HG03108 (cell line): ENCODE data around the gene AIMP1.
"Not testable (repeated sequence)": the region's sequence is repeated elsewhere in the genome, so short reads cannot be mapped to it uniquely, and the experiment has no call there.

Experiments used
- ATAC-seq: cut with Tn5 transposase; IDR thresholded peaks from one replicate; pipeline ENCODE4 v1.9.1; 2021; ENCODE audit warnings: moderate library complexity; ENCODE audit not compliant: unreplicated experiment

The AIMP1 gene

DNA sequence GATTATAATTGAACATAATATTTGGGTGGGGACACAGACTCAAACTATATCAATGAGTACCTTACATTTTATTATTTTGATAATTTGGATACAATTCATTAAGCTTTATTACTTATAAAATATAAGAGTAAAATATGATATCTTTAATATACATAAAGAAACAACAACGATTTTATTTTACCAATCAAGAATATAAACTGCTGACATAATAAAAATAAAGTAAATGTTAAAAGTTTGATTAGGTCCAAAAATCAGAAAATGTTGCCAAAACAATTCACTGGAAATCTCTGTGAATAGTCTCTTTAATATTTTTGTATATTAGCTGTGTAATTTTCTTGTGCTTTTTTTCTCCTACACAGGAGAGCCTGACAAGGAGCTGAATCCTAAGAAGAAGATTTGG is 30.8 kb downstream of the AIMP1 start:
- no peak for ATAC-seq

DNA sequence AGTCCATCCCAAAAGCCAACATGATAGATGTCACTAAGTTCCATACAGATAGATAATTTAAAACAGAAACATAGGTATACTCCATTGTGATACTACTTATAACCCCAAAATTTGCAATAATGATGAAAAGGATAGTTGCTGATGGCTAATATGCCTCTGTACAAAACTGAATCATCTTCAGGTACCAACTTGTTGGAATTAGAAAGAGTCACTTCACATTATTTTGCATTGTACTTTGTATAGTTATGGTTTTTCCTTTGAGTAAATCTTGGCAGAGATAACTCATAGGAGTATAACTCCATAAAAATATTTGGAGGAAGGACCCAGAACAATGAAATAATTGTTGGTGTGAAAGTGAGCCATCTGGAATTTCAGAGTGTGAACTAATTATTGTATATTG is 34.7 kb downstream of the AIMP1 start:
- no peak for ATAC-seq

DNA sequence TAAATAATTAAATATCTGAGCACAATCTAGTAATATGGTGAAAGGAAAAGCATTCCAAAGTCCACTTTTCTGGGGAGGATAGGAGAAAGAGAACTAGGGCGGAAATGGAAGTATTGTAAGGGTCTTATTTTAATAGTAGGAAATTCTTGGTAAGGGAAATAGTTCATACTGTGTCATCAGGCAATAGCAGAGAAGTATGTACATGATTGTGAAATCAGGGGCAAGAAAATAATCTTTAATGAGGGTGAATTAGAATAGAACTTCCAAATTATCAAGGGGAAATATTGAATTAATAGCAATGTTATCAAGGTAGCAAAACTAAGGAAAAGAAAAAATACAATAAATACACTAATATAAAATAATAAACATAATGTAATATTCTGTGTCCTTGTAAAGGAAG is 37.4 kb downstream of the AIMP1 start:
- ATAC-seq = no peak

DNA sequence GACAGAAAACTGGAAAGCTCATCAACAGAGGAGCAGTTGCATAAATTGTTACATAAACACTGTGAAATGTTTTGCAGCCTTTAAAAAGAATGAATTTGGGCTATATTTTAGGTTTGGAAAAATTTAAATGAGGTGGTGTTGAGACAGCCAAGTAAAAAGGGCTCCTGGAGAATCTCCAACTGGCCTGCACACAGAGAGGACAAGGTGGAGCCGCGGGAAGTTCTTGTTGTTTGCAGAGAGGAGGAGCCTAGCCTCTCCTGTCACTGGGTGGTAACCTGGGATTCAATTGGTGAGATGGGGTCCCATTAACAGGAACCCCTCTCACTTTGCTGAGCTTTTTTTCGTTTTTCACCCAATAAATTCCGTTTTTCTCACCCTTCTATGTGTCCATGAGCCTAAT is 38.8 kb downstream of the AIMP1 start:
- ATAC-seq = no peak

DNA sequence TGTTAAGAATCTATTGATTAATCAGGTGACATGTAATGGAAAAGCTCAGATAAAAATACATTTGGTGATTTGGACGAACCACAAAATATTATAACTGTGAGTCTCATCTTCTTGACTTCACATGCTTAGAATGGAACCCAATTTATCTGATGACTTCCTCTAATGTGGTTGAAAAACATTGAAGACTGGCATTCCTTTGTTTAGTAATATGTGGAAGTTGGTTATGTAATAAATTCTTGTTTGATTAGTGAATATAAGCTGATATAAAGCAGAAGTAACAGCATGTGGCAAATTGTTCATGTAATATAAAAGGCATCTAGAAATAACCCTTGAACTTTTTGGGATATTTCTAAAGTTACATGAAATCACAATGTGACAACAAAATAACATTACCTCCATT is 42.5 kb downstream of the AIMP1 start:
- no peak for ATAC-seq

DNA sequence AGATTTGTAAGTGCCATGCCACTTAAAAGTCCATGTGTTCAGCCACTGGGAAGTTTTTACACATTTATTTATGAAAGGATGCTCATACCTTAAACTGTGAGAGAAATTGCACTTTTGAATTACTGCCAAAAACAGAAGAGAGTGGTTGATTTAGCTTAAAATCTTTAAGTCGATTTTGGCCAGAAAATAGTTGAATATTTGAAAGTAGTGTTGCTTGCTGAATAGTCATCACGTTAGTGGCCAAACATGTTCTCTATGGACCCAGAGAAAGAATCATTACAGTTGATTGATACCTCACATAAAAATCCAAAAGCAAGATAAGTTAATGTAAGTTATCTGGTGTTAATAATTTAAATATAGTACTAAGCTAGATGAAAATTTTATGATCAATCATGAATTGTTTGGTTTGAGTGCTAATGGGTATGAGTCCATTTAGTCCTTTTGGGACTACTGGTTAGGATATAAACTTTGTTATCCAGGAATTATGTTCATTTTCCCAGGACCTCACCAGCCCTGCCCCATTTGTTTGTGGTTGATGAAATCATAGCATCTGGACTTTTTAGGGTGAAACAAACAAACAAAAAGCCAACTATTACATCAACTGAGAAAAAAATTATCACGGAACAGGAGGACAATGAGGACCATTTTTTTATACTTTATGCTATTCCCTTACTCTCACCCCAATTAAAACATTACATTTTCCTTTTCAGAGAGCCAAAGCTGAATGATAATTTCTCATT is 45.9 kb downstream of the AIMP1 start:
- no peak for ATAC-seq

DNA sequence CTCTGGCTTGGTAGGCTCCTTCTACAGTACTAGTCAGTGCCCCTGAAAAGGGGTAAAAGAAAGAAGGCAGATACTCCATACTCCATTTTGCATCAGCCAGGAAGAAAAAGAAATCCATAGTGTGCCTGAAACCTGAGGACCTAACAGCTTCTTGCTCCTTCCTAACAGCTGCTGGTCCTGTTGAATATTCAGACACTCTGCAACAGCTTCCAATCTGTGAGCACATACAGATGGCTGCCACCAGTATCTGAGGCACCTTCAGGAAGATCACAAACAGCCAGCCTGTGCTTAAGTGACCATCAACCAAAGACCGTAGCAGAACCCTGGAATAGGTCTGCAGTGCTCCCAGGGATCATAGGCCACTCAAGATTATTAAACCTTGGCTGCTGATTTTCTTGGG is 47.9 kb downstream of the AIMP1 start:
- no peak for ATAC-seq

DNA sequence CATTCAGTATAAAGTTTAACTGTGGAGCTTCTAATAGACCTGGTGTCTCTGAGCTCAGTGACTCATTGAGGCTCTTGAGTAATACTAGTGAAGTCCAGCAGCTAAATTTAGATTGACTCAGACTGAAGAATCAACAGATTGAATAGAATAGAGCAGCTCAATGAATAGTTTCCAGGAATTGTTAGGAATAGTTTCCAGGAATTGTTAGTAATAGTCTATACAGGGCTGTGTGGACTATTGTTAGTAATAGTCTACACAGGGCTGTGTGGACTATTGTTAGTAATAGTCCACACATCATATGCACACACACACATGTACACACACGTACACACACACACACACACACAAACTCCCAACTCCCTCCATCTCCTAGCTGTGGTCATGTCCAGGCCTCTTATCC is 49.3 kb downstream of the AIMP1 start:
- no peak for ATAC-seq

DNA sequence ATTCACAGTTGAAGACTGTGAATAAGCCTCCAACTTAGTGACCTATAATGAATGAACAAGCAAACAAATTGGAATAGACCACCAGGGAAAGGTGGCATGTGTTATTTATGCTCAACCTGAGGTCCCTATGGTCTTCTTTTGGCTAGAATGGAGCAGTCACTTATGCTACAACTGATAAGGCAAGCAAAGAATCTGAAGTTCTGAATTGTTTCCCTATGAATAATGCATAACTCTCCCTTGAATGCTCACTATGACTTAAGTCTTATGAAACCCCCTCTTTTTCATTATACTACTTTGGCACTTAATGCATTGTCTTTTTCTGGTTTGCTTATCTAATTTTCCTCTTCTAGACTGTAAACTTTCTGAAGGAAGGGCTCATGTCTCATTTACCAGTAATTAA is 49.7 kb downstream of the AIMP1 start:
- ATAC-seq = no peak

DNA sequence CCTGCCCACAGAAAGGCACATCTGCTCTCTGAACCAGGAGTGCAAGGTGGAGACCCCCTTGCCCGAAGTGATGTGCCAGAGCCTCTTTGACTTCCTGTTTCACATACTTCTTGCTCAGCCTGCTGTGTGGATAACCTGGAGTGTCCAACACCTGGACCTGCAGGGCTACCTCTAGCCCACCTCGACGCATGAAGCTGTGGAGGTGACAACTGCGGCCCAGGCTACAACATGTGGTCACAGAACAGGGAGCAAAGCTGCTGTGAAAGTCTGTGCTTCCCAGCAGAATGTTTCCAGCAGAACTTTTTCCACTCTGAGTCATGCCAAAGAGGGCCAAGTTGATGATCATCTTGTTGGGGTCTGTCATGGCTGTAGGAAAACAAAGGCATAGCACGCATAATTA is 50.7 kb downstream of the AIMP1 start:
- no peak for ATAC-seq

DNA sequence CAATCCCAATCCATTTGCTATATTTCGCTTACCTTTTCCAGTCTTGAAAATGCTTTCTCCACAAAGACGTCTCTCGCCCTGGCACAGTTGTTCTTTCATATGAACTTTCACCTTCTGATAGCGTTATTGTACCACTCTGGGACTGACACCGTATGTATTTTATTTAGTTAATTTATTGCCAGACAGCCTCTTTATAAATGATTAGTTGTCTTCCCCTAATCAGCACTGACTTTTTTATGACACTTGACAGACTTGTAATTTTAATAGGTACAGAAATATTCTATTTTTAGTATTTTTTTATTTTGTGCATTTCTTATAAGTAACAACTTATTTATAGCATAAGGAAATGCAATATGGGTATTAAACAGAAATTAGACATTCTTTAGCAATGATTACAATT is 52.3 kb downstream of the AIMP1 start, which contains the start of gene GIMD1:
Gene GIMD1 (minus strand): TSS at position 101 of the 400 bp plus-strand sequence. CDS start 1,343 bp downstream, outside the sequence.
- ATAC-seq = no peak

DNA sequence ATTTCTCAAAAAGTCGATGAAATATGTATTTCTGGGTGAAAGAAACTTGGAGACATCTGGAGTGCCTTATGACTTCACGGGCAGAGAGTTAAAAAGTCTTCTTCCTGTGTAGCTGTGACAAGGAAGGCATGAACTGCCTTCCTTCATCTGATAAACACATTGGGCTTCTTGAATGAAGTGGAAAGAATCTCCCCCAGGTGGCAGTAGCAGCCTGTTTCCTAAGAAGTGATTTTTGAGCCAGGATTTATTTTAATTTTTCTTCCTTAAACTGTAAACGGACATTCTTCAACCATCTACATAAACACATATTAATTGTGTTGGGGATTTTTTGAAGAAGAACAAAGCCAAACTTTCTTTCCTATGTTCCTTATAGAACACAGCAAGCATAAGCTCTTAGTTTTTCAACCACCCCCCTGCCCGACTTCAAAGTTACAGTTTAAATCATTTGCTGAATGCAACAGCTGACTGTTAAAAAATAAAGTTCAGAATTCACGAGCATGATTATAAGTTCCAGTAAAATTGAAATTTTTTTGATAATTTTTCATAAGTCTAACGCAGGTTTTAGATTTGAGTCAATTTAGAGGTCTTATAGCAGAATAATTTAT is 53.2 kb downstream of the AIMP1 start:
- ATAC-seq = peak; percentile 55

DNA sequence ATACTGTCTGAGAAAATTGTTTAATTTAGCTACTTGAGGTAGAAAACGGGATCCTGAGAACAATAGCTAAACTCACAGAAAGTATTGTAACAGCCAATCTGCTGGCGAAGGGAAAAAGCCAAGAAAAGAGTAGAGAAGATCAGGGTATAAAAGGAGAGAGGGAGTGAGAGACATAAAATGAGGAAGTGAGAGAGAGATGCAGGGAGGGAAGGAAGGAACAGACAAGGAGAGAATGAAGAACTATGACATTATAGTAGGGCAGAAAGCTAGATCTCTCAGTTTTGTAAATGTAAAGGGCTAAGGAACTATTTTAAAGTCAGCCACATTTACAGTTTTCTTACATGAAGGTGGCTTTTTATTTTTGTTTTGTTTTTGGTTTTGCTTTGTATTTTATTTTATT is 53.9 kb downstream of the AIMP1 start:
- ATAC-seq = no peak

DNA sequence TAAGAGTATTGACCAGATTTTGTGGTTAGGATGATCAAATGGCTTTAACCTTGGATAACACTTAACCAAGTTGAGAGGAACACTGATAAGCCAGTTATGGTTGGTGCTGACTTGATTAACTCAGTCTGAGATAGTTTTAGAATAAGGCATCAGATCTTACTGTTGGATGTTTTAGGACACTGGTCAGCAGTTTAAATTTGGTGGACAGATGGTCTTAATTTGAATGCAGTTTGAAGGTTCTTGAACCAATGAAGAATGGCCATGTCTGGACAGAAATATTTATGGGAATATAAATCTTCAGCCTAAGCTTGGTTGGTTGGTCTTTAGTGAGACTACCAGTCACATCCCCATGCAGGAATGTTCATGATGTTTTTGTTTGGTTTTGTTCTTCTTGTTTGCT is 54.8 kb downstream of the AIMP1 start:
- ATAC-seq = no peak

DNA sequence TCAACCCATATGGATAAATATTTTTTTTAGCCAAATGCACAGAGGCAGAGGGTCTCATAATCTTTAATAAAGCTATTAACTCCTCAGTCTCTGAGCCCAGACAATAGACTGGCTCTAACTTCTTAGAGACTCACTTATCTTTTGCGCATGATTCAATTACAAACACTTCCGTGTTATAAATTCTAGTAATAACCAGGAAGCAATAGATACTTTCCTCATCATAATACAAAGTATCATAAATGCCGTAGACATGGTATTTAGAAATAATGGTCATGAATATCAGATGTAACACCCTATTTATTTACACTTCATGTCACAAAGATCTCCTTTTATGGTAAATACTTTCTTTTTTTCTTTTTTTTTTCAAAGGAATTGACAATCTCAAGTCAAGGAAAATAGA is 56.7 kb downstream of the AIMP1 start:
- no peak for ATAC-seq

DNA sequence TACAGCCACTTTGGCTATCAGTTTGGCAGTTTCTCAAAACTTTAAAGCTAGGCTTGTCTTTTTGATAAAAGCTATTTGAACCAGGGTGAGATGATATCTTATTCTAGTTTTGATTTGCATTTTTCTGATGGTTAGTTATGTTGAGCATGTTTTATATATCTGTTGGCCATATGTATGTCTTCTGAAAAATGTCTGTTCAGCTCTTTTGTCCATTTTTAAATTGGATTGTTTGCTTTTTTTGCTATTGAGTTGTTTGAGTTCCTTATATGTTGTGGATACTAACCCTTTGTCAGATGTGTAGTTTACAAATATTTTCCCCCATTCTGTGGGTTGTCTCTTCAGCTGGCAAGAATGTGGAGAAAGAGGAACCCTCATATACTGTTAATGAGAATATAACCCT is 63.8 kb downstream of the AIMP1 start:
- no peak for ATAC-seq

DNA sequence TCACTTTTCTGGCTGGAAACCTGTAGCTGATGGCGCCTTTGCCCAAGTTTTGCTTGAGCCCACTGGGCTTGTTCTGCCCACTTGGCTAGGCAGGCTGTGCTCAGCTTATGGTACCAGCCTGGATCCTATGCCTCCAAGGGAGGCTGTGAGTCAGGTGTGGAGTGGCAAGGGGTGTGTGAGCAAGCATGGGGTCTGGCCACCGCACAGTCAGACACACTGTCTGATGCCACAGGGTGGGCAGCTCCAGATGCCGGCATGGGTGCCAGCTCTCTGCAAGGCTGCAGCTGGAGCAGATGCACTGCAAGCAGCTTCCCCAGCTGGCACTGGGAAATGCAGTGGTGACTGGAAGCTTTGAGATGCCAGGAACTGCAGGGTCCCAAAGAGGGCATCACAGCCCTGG is 68.5 kb downstream of the AIMP1 start:
- ATAC-seq = no peak

DNA sequence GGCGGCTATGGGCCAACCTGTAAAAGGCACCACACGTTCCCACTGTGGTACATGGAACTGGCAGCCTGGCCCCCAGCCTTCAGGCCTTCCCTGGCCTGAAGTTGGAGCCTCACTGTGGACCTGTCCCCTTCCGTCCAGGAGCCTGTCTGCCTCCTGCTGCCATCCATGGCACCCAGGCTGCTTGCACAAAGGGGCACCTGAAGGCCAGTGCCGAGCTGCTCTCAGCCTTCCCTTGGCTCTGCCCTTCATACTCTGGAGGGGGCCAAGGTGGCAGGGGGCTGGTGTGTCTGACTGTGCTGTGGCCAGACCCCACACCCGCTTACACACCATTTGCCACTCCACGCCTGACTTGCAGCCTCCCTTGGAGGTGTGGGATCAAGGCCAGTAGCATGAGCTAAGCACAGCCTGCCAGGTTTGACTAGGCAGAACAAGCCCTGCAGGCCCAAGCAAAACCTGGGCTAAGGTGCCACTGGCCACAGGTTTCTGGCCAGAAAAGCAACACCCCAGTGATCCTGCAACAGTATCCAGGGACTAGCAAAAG is 69.6 kb downstream of the AIMP1 start:
- ATAC-seq = no peak

DNA sequence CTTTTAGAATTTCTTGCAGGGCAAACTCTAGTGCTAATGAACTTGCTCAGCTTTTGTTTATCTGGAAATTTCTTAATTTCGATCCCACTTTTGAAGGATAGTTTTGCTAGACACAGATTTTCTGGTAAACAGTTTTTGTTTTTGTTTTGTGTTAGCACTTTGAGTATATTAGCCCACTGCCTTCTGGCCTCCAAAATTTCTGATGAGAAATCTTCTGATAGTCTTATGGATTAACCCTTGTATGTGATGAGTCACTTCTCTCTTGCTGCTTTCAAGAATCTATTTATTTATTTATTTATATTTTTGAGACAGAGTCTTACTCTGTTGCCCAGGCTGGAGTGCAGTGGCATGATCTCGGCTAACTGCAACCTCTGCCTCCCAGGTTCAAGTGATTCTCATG is 79.2 kb downstream of the AIMP1 start:
- ATAC-seq = no peak

DNA sequence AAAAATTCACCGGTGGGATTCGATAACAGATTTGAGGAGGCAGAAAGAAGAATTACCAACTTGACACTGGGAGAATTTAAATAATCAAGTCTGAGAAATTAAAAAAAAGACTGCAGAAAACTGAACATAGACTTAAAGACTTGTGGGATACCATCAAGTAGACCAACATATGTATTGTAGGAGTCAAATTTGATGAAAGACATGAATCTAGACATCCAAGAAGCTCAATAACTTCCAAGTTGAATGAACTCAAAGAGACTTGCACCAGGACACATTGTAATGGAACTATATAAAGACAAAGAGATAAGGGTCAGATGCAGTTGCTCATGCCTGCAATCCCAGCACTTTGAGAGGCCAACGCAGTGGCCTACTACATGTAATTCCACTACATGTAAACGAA is 82.5 kb downstream of the AIMP1 start:
- not testable (repeated sequence) for ATAC-seq
